ENCODE results near the gene FXYD5. TPM values are rescaled to one million over a fixed set of nuclear protein-coding genes. Genes with fewer than 3 reads are reported as not detected.

FXYD5 gene
- total RNA-seq, 1 experiment from 2014 or later = 33.6 TPM

DNA sequence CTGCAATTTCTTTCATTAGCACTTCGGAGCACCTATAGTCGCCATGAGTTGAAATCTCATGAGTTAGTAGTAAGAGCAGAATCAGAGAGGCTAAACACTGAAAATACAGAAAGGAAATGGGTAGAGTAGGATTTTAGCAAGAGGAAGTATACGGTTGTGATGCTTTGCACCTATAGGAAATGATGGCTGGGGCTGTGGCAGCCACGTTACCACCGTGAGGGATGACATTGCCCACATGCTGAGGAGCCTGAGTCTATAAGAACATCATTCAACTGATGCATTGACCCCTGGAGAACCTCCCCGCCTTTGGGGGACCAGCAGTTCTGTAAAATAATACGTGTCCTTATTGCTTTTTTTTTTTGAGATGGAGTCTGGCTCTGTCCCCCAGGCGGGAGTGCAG lies 53.6 kb downstream of the FXYD5 start:
- DNase-seq (ENCODE audit: low read depth, low spot score) (no peak), ATAC-seq (no peak)
- ChIA-PET POLR2A (no interaction called here), CTCF (no interaction called here)
- no peaks in the 10 kb centered on the region for H3K9me3 ChIP-seq (ENCODE audit: control insufficient read depth, insufficient read depth, low read depth, low read length)
- BruUV-seq (replicated peaks) = no TSS peak
- in situ Hi-C loops (cut with HindIII; ENCODE audit: low pct_unique_long_range_greater_than_20kb, low sequenced_read_pairs) (no loop called here), intact Hi-C loops (cut with micrococcal nuclease; ENCODE audit: unreplicated experiment) (no loop called here)
- H3K36me3 ChIP-seq (ENCODE audit: control insufficient read depth, insufficient read depth, low read length) = no peaks in the 10 kb centered on the region
- H3K27ac ChIP-seq (ENCODE audit: low read length) = no peak overlapping the region
- H3K4me1 ChIP-seq (ENCODE audit: control insufficient read depth, insufficient read depth, low read length) = no peaks in the 10 kb centered on the region
- no peaks in the 10 kb centered on the region for H3K27me3 ChIP-seq (ENCODE audit: control insufficient read depth, insufficient read depth, low read length)
- H3K4me3 ChIP-seq (ENCODE audit: low read depth in 2 of 2, low read length in 2 of 2) = no peak overlapping the region
- TF ChIP-seq POLR2AphosphoS5 (IDR thresholded peaks at IDR 0.05; ENCODE audit: low read depth, low read length) = no peak
- no peak for TF ChIP-seq SIN3A (IDR thresholded peaks at IDR 0.05; ENCODE audit: borderline replicate concordance, insufficient read depth, low read depth, low read length)
- no peak for TF ChIP-seq TCF7L2 (IDR thresholded peaks at IDR 0.05; ENCODE audit: low read depth, low read length)
- TF ChIP-seq, protein P1, sequence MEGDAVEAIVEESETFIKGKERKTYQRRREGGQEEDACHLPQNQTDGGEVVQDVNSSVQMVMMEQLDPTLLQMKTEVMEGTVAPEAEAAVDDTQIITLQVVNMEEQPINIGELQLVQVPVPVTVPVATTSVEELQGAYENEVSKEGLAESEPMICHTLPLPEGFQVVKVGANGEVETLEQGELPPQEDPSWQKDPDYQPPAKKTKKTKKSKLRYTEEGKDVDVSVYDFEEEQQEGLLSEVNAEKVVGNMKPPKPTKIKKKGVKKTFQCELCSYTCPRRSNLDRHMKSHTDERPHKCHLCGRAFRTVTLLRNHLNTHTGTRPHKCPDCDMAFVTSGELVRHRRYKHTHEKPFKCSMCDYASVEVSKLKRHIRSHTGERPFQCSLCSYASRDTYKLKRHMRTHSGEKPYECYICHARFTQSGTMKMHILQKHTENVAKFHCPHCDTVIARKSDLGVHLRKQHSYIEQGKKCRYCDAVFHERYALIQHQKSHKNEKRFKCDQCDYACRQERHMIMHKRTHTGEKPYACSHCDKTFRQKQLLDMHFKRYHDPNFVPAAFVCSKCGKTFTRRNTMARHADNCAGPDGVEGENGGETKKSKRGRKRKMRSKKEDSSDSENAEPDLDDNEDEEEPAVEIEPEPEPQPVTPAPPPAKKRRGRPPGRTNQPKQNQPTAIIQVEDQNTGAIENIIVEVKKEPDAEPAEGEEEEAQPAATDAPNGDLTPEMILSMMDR (IDR thresholded peaks at IDR 0.05) = no peak
- TF ChIP-seq REST (IDR thresholded peaks at IDR 0.05; ENCODE audit: insufficient read depth in 1 of 2, low read depth in 2 of 2, low read length in 1 of 2) = no peak

DNA sequence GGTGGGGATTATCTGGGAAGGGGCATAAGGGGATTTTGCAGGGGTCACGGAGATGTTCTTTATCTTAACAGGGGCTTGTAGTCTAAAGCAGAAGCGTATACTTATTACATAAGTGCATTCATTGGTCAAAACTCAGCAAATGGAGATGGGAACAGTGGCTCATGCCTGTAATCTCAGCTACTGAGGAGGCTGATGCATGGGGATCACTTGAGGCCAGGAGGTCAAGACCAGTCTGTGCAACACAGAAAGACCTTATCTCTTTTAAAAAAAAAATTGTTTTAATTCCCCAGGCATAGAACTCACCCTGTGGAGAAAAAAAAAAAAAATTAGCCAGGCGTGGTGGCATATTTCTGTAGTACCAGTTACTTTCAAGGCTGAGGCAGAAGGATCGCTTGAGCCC lies 55.1 kb downstream of the FXYD5 start:
- TF ChIP-seq TCF7L2 (IDR thresholded peaks at IDR 0.05; ENCODE audit: low read depth, low read length) = no peak
- no peak for TF ChIP-seq POLR2AphosphoS5 (IDR thresholded peaks at IDR 0.05; ENCODE audit: low read depth, low read length)
- TF ChIP-seq, protein P1 (IDR thresholded peaks at IDR 0.05) = no peak
- TF ChIP-seq SIN3A (IDR thresholded peaks at IDR 0.05; ENCODE audit: borderline replicate concordance, insufficient read depth, low read depth, low read length) = no peak
- no peaks in the 10 kb centered on the region for H3K9me3 ChIP-seq (ENCODE audit: control insufficient read depth, insufficient read depth, low read depth, low read length)
- H3K27me3 ChIP-seq (ENCODE audit: control insufficient read depth, insufficient read depth, low read length) = no peaks in the 10 kb centered on the region
- ChIA-PET CTCF (no interaction called here), POLR2A (no interaction called here)
- no peak overlapping the region for H3K4me3 ChIP-seq (ENCODE audit: low read depth in 2 of 2, low read length in 2 of 2)
- no peak for ATAC-seq
- no TSS peak for BruUV-seq (replicated peaks)
- H3K4me1 ChIP-seq (ENCODE audit: control insufficient read depth, insufficient read depth, low read length) = peaks cover 6% of the 10 kb centered on the region; the same call in 1 of the 2 replicates
- intact Hi-C loops (cut with micrococcal nuclease; ENCODE audit: unreplicated experiment) (no loop called here), in situ Hi-C loops (cut with HindIII; ENCODE audit: low pct_unique_long_range_greater_than_20kb, low sequenced_read_pairs) (no loop called here)
- no peaks in the 10 kb centered on the region for H3K36me3 ChIP-seq (ENCODE audit: control insufficient read depth, insufficient read depth, low read length)
- no peak for DNase-seq (ENCODE audit: low read depth, low spot score)
- no peak overlapping the region for H3K27ac ChIP-seq (ENCODE audit: low read length)
